NCI-H526 treated with DMSO at 0.1 percent for 48 hours (cell line): ENCODE data around the gene DSCAML1.
A peak's percentile ranks its signal among the peaks of the same experiment; 100 is the strongest.

Source experiments
- DNase-seq: peaks from one replicate; lab custom pipeline; 2025; lab: John Stamatoyannopoulos, UW

Gene DSCAML1

GRCh38 chr11:117693344-117693743 is 103.7 kb downstream of the DSCAML1 start:
- DNase-seq = no peak

- peak; percentile 96 for DNase-seq
Measured at GRCh38 chr11:117691516-117691915, 105.5 kb downstream of the DSCAML1 start.

- peak; percentile 97 for DNase-seq
Measured at GRCh38 chr11:117691218-117691514, 105.8 kb downstream of the DSCAML1 start.

GRCh38 chr11:117690484-117691217 is 106.4 kb downstream of the DSCAML1 start:
- DNase-seq = peak; percentile 77

GRCh38 chr11:117688255-117688797 is 108.7 kb downstream of the DSCAML1 start:
- DNase-seq = no peak

GRCh38 chr11:117687776-117688175 is 109.2 kb downstream of the DSCAML1 start:
- DNase-seq = no peak

- no peak for DNase-seq
Measured at GRCh38 chr11:117686711-117687110, 110.3 kb downstream of the DSCAML1 start.

GRCh38 chr11:117685566-117685965 is 111.5 kb downstream of the DSCAML1 start:
- DNase-seq = peak; percentile 25

GRCh38 chr11:117684731-117685130 is 112.3 kb downstream of the DSCAML1 start:
- DNase-seq = no peak

GRCh38 chr11:117684111-117684510 is 112.9 kb downstream of the DSCAML1 start:
- no peak for DNase-seq

- no peak for DNase-seq
Measured at GRCh38 chr11:117681438-117681837, 115.6 kb downstream of the DSCAML1 start.

GRCh38 chr11:117679461-117679860 is 117.6 kb downstream of the DSCAML1 start:
- DNase-seq = no peak

- DNase-seq = peak; percentile 49
Measured at GRCh38 chr11:117678658-117679406, 118.2 kb downstream of the DSCAML1 start.

GRCh38 chr11:117677729-117678310 is 119.2 kb downstream of the DSCAML1 start:
- DNase-seq = no peak

GRCh38 chr11:117676501-117676900 is 120.5 kb downstream of the DSCAML1 start:
- no peak for DNase-seq

- DNase-seq = no peak
Measured at GRCh38 chr11:117673602-117674001, 123.4 kb downstream of the DSCAML1 start.

- DNase-seq = peak; percentile 90
Measured at GRCh38 chr11:117671370-117671769, 125.6 kb downstream of the DSCAML1 start.

- peak; percentile 97 for DNase-seq
Measured at GRCh38 chr11:117670924-117671323, 126.1 kb downstream of the DSCAML1 start.

- DNase-seq = no peak
Measured at GRCh38 chr11:117670443-117670842, 126.6 kb downstream of the DSCAML1 start.

GRCh38 chr11:117669616-117670015 is 127.4 kb downstream of the DSCAML1 start:
- DNase-seq = no peak

- peak; percentile 99 for DNase-seq
Measured at GRCh38 chr11:117669062-117669461, 128.0 kb downstream of the DSCAML1 start.

- DNase-seq = peak; percentile 95
Measured at GRCh38 chr11:117668321-117668751, 128.7 kb downstream of the DSCAML1 start.

GRCh38 chr11:117664897-117665296 is 132.1 kb downstream of the DSCAML1 start:
- no peak for DNase-seq
